Naive thymus-derived CD4-positive, alpha-beta T cell (primary cell): ENCODE data around the gene AOPEP. TPM values are rescaled to one million over a fixed set of nuclear protein-coding genes. Genes with fewer than 3 reads are reported as not detected.

Source experiments
- ATAC-seq: fragments of 150-1000 bp; cut with Tn5 transposase; 2 replicates; pipeline ENCODE4 v1.10.0; 2021; ENCODE audit warnings: mild to moderate bottlenecking, moderate library complexity
- CTCF ChIA-PET: fragments of 350-600 bp; sonication (Branson Sonifier 250); formaldehyde crosslinking; loops from one replicate; lab custom pipeline; 2021; ENCODE audit warnings: antibody characterized with exemption; lab: Charles Lee
- POLR2A ChIA-PET: fragments of 350-600 bp; sonication (Branson Sonifier 250); formaldehyde crosslinking; loops from one replicate; lab custom pipeline; 2021; ENCODE audit warnings: antibody characterized with exemption, inconsistent platforms; lab: Charles Lee
- DNase-seq, 9 donors: peaks; one replicate each; pipeline versions ENCODE4 v3.0.0 to v3.0.0-alpha.2; 2020 to 2022; ENCODE audit warnings: mixed read lengths in 1 of 9
- H3K27ac ChIP-seq: one replicate; pipeline ENCODE4 v1.7.0; 2013; ENCODE audit warnings: mild to moderate bottlenecking, low read depth, low read length, moderate library complexity
- H3K27me3 ChIP-seq, 2 donors: one replicate each; pipeline ENCODE4 v1.7.0; 2013; ENCODE audit warnings: low read length in 2 of 2, mild to moderate bottlenecking in 2 of 2, moderate library complexity in 2 of 2; ENCODE audit not compliant: control insufficient read depth in 2 of 2, insufficient read depth in 2 of 2
- H3K36me3 ChIP-seq, 3 experiments: 1 replicate in 2 of 3; 2 replicates in 1 of 3; pipeline ENCODE4 v1.7.0; 2013; ENCODE audit warnings: low read length in 3 of 3, mild to moderate bottlenecking in 3 of 3, moderate library complexity in 1 of 3; ENCODE audit not compliant: insufficient read depth in 3 of 3, control insufficient read depth in 2 of 3
- H3K4me1 ChIP-seq, 2 donors: one replicate each; pipeline ENCODE4 v1.7.0; 2013; ENCODE audit warnings: low read length in 2 of 2, mild to moderate bottlenecking in 2 of 2, moderate library complexity in 1 of 2; ENCODE audit not compliant: control insufficient read depth in 2 of 2, insufficient read depth in 2 of 2
- H3K4me3 ChIP-seq: 2 replicates; pipeline ENCODE4 v1.7.0; 2013; ENCODE audit warnings: mild to moderate bottlenecking, low read length
- H3K9me3 ChIP-seq, 3 experiments: 1 replicate in 2 of 3; 2 replicates in 1 of 3; pipeline ENCODE4 v1.7.0; 2013; ENCODE audit warnings: low read length in 3 of 3; ENCODE audit not compliant: control insufficient read depth in 2 of 3
- H3K27ac Mint-ChIP-seq, 9 donors: one replicate each; pipeline ENCODE4 v1.8.0; 2020 to 2022; ENCODE audit warnings: mixed read lengths in 9 of 9, mild to moderate bottlenecking in 8 of 9, moderate library complexity in 5 of 9, inconsistent platforms in 2 of 9
- H3K27me3 Mint-ChIP-seq, 5 donors: one replicate each; pipeline ENCODE4 v1.8.0; 2021 to 2022; ENCODE audit warnings: mixed read lengths in 5 of 5, mild to moderate bottlenecking in 1 of 5
- H3K36me3 Mint-ChIP-seq, 5 donors: one replicate each; pipeline ENCODE4 v1.8.0; 2020 to 2022; ENCODE audit warnings: mixed read lengths in 5 of 5, mild to moderate bottlenecking in 3 of 5, inconsistent platforms in 1 of 5
- H3K4me1 Mint-ChIP-seq, 7 donors: one replicate each; pipeline ENCODE4 v1.8.0; 2020 to 2022; ENCODE audit warnings: mixed read lengths in 7 of 7, mild to moderate bottlenecking in 3 of 7, inconsistent platforms in 1 of 7
- H3K4me3 Mint-ChIP-seq, 10 donors: one replicate each; pipeline ENCODE4 v1.8.0; 2020 to 2022; ENCODE audit warnings: mild to moderate bottlenecking in 10 of 10, mixed read lengths in 10 of 10, moderate library complexity in 6 of 10, inconsistent platforms in 2 of 10
- H3K9me3 Mint-ChIP-seq, 11 donors: one replicate each; pipeline ENCODE4 v1.8.0; 2020 to 2022; ENCODE audit warnings: mixed read lengths in 11 of 11, mild to moderate bottlenecking in 4 of 11, inconsistent platforms in 1 of 11, moderate library complexity in 1 of 11
- intact Hi-C, 2 donors: fragments of 100-400 bp; cut with micrococcal nuclease; formaldehyde crosslinking; loops; one replicate each; pipeline ENCODE4 v1.15.1; 2023
- polyA plus RNA-seq, 2 donors: library from polyadenylated mRNA; unstranded; fragments of 300-500 nt; fragmentation: Illumina TruSeq; gene quantifications; one replicate each; pipeline ENCODE4 v1.2.3, GENCODE V29; 2021
- total RNA-seq, 6 experiments: library from RNA in 5 of 6; stranded (reverse) in 5 of 6; gene quantifications; 1 replicate in 5 of 6; 2 replicates in 1 of 6; pipeline ENCODE4 v1.2.3 and lab custom pipeline; 2021 to 2026

Gene AOPEP
- total and polyA plus RNA-seq, 7 experiments from 2014 or later, result 5.7 to 19.0 (median 13.6) TPM

- Mint-ChIP-seq H3K36me3 (peaks cover 2 to 30% (median 7%) of the 10 kb centered on the region in 5 donors), H3K9me3 (no peaks in the 10 kb centered on the region), H3K4me1 (peaks cover 0 to 5% (median 0%) of the 10 kb centered on the region in 7 donors), H3K27me3 (no peaks in the 10 kb centered on the region), H3K27ac (no peak overlapping the region), H3K4me3 (no peak overlapping the region)
- Histone ChIP-seq H3K27me3 (no peaks in the 10 kb centered on the region), H3K4me3 (no peak overlapping the region), H3K9me3 (no peaks in the 10 kb centered on the region), H3K36me3 (peaks cover 0 to 7% (median 0%) of the 10 kb centered on the region in 3 experiments), H3K4me1 (no peaks in the 10 kb centered on the region), H3K27ac (no peak overlapping the region)
- intact Hi-C loops, result no loop called here
- DNase-seq, result no peak
- no peak for ATAC-seq
- CTCF ChIA-PET, result no interaction called here
- POLR2A ChIA-PET, result no interaction called here
Measured at GRCh38 chr9:95065224-95065623, 338.7 kb downstream of the AOPEP start.

GRCh38 chr9:95067057-95067456 is 340.6 kb downstream of the AOPEP start:
- POLR2A ChIA-PET, result interaction anchor here (0.9 kb wide), 1 partner anchor 10 kb away, joined by 3 read pairs; no protein-coding TSS in a partner anchor
- H3K27ac Mint-ChIP-seq, result no peak overlapping the region

GRCh38 chr9:95067897-95068296 is 341.4 kb downstream of the AOPEP start:
- H3K27me3 Mint-ChIP-seq, result no peaks in the 10 kb centered on the region
- Histone ChIP-seq H3K27me3 (no peaks in the 10 kb centered on the region), H3K27ac (no peak overlapping the region), H3K36me3 (no peaks in the 10 kb centered on the region), H3K4me3 (no peak overlapping the region), H3K4me1 (no peaks in the 10 kb centered on the region), H3K9me3 (no peaks in the 10 kb centered on the region)
- ATAC-seq (no peak), DNase-seq (no peak)
- ChIA-PET CTCF (no interaction called here), POLR2A (no interaction called here)
- H3K27ac Mint-ChIP-seq, result no peak overlapping the region
- H3K4me1 Mint-ChIP-seq, result no peaks in the 10 kb centered on the region
- H3K4me3 Mint-ChIP-seq, result no peak overlapping the region
- H3K36me3 Mint-ChIP-seq, result peaks cover 0 to 25% (median 7%) of the 10 kb centered on the region in 5 donors
- H3K9me3 Mint-ChIP-seq, result no peaks in the 10 kb centered on the region
- intact Hi-C loops, result no loop called here

More at GRCh38 chr9:95067057-95067456, 340.6 kb downstream of the AOPEP start:
- no peaks in the 10 kb centered on the region for H3K4me1 ChIP-seq
- Mint-ChIP-seq H3K36me3 (peaks cover 0 to 30% (median 7%) of the 10 kb centered on the region in 5 donors), H3K9me3 (no peaks in the 10 kb centered on the region), H3K27me3 (no peaks in the 10 kb centered on the region), H3K4me3 (no peak overlapping the region), H3K4me1 (peaks cover 0 to 4% (median 0%) of the 10 kb centered on the region in 7 donors)
- H3K36me3 ChIP-seq, result no peaks in the 10 kb centered on the region
- DNase-seq (no peak), ATAC-seq (no peak)
- no peaks in the 10 kb centered on the region for H3K9me3 ChIP-seq
- CTCF ChIA-PET, result no interaction called here
- H3K27me3 ChIP-seq, result no peaks in the 10 kb centered on the region
- no peak overlapping the region for H3K4me3 ChIP-seq
- no peak overlapping the region for H3K27ac ChIP-seq
- intact Hi-C loops, result no loop called here

GRCh38 chr9:95070549-95071021 is 344.1 kb downstream of the AOPEP start:
- no peaks in the 10 kb centered on the region for H3K4me1 Mint-ChIP-seq
- no peak overlapping the region for H3K4me3 Mint-ChIP-seq
- no peak for ATAC-seq
- intact Hi-C loops, result no loop called here
- no peaks in the 10 kb centered on the region for H3K27me3 Mint-ChIP-seq
- CTCF ChIA-PET, result no interaction called here
- H3K27ac Mint-ChIP-seq, result no peak overlapping the region
- Histone ChIP-seq H3K9me3 (no peaks in the 10 kb centered on the region), H3K27me3 (no peaks in the 10 kb centered on the region), H3K27ac (no peak overlapping the region), H3K4me3 (no peak overlapping the region), H3K36me3 (no peaks in the 10 kb centered on the region), H3K4me1 (no peaks in the 10 kb centered on the region)
- peaks cover 0 to 19% (median 0%) of the 10 kb centered on the region in 5 donors for H3K36me3 Mint-ChIP-seq
- POLR2A ChIA-PET, result no interaction called here
- no peak for DNase-seq
- H3K9me3 Mint-ChIP-seq, result no peaks in the 10 kb centered on the region

- intact Hi-C loops, result no loop called here
- Mint-ChIP-seq H3K4me3 (no peak overlapping the region), H3K27me3 (no peaks in the 10 kb centered on the region), H3K27ac (no peak overlapping the region), H3K36me3 (peaks cover 0 to 19% (median 0%) of the 10 kb centered on the region in 5 donors), H3K9me3 (no peaks in the 10 kb centered on the region), H3K4me1 (no peaks in the 10 kb centered on the region)
- no peaks in the 10 kb centered on the region for H3K9me3 ChIP-seq
- POLR2A ChIA-PET, result no interaction called here
- H3K27me3 ChIP-seq, result no peaks in the 10 kb centered on the region
- DNase-seq (no peak), ATAC-seq (no peak)
- H3K4me3 ChIP-seq, result no peak overlapping the region
- no peaks in the 10 kb centered on the region for H3K36me3 ChIP-seq
- H3K27ac ChIP-seq, result no peak overlapping the region
- H3K4me1 ChIP-seq, result no peaks in the 10 kb centered on the region
- CTCF ChIA-PET, result no interaction called here
Measured at GRCh38 chr9:95071450-95071849, 345.0 kb downstream of the AOPEP start.

- Mint-ChIP-seq H3K27me3 (no peaks in the 10 kb centered on the region), H3K4me3 (no peak overlapping the region), H3K9me3 (no peaks in the 10 kb centered on the region), H3K36me3 (peaks cover 0 to 19% (median 0%) of the 10 kb centered on the region in 5 donors), H3K4me1 (no peaks in the 10 kb centered on the region), H3K27ac (no peak overlapping the region)
- intact Hi-C loops, result no loop called here
- ATAC-seq, result no peak
- CTCF ChIA-PET, result no interaction called here
- Histone ChIP-seq H3K4me1 (no peaks in the 10 kb centered on the region), H3K36me3 (no peaks in the 10 kb centered on the region), H3K27ac (no peak overlapping the region), H3K4me3 (no peak overlapping the region), H3K27me3 (no peaks in the 10 kb centered on the region), H3K9me3 (no peaks in the 10 kb centered on the region)
- POLR2A ChIA-PET, result no interaction called here
- no peak for DNase-seq
Measured at GRCh38 chr9:95071925-95072324, 345.4 kb downstream of the AOPEP start.

- H3K4me3 Mint-ChIP-seq, result no peak overlapping the region
- no peak for DNase-seq
- ChIA-PET CTCF (interaction anchor here (0.7 kb wide), 1 partner anchor 1965 kb away, joined by 3 read pairs; no protein-coding TSS in a partner anchor), POLR2A (interaction anchor here (0.7 kb wide), 1 partner anchor 67 kb away, joined by 3 read pairs; no protein-coding TSS in a partner anchor)
- Histone ChIP-seq H3K27me3 (no peaks in the 10 kb centered on the region), H3K4me3 (no peak overlapping the region), H3K9me3 (no peaks in the 10 kb centered on the region), H3K4me1 (no peaks in the 10 kb centered on the region), H3K27ac (no peak overlapping the region), H3K36me3 (no peaks in the 10 kb centered on the region)
- intact Hi-C loops, result no loop called here
- H3K4me1 Mint-ChIP-seq, result no peaks in the 10 kb centered on the region
- H3K9me3 Mint-ChIP-seq, result no peaks in the 10 kb centered on the region
- no peaks in the 10 kb centered on the region for H3K27me3 Mint-ChIP-seq
- peaks cover 0 to 13% (median 0%) of the 10 kb centered on the region in 5 donors for H3K36me3 Mint-ChIP-seq
- no peak overlapping the region for H3K27ac Mint-ChIP-seq
- ATAC-seq, result no peak
Measured at GRCh38 chr9:95073042-95073607, 346.6 kb downstream of the AOPEP start.
